ENCODE measurements around the gene TPK1. TPM values are rescaled to one million over a fixed set of nuclear protein-coding genes. Genes with fewer than 3 reads are reported as not detected.

The TPK1 gene
- total and polyA plus RNA-seq, 2 of the 8 experiments (the other 6 are each of a cell fraction or from before 2014, with no cell fraction given), result 1.9 to 2.7 TPM

GRCh38 chr7:144819566-144819965 lies 16.3 kb downstream of the TPK1 start:
- H4K5ac ChIP-seq (ENCODE audit: insufficient read length, low read depth, low read length), result no peak overlapping the region
- H3K79me2 ChIP-seq (ENCODE audit: control insufficient read depth in 1 of 2, insufficient read depth in 2 of 2, low read length in 2 of 2), result no peaks in the 10 kb centered on the region
- H3K27ac ChIP-seq (ENCODE audit: low read depth, low read length), result no peak overlapping the region
- no peak overlapping the region for H3K4ac ChIP-seq (replicated peaks; ENCODE audit: insufficient read length, low read depth, low read length)
- H3K18ac ChIP-seq (ENCODE audit: extremely low read depth, low read length), result no peak overlapping the region
- H2BK20ac ChIP-seq (ENCODE audit: low read length), result no peak overlapping the region
- no peaks in the 10 kb centered on the region for H3K27me3 ChIP-seq (replicated peaks in 1 of 4; ENCODE audit: control insufficient read depth in 3 of 4, extremely low read depth in 1 of 4, insufficient read depth in 3 of 4, low read length in 3 of 4)
- no peak overlapping the region for H3K4me2 ChIP-seq (ENCODE audit: insufficient read depth in 1 of 2, low read depth in 2 of 2, low read length in 2 of 2)
- no peak overlapping the region for H3K14ac ChIP-seq (ENCODE audit: insufficient read length)
- H3K23ac ChIP-seq (ENCODE audit: insufficient read length), result no peak overlapping the region
- H2BK15ac ChIP-seq (ENCODE audit: low read length), result no peak overlapping the region
- no peak overlapping the region for H3K4me3 ChIP-seq (ENCODE audit: extremely low read depth in 1 of 4, insufficient read depth in 2 of 4, low read depth in 3 of 4, low read length in 4 of 4)
- H2AK5ac ChIP-seq (ENCODE audit: low read depth, low read length), result no peak overlapping the region
- H2BK12ac ChIP-seq (ENCODE audit: low read depth, low read length), result no peak overlapping the region
- no peaks in the 10 kb centered on the region for H3K4me1 ChIP-seq (replicated peaks in 1 of 4; ENCODE audit: control insufficient read depth in 3 of 4, insufficient read depth in 4 of 4, low read length in 3 of 4)
- 83% methylated on average over 1 of the region's 1 CpG; no CpG with 5 or more reads in 1 of the 2 experiments for WGBS, 2 experiments (ENCODE audit: extremely low coverage in 1 of 2, insufficient coverage in 1 of 2, insufficient read length in 1 of 2, insufficient replicate concordance in 2 of 2, low coverage in 1 of 2, low lambda C conversion rate in 2 of 2, missing lambda C conversion rate in 1 of 2)
- POLR2A ChIA-PET (ENCODE audit: partially characterized antibody), result interaction anchor here (1.1 kb wide), 1 partner anchor 17 kb away, joined by 6 read pairs; no protein-coding TSS in a partner anchor
- H3K9me3 ChIP-seq (ENCODE audit: insufficient read depth in 2 of 2, low read depth in 1 of 2, low read length in 1 of 2), result no peaks in the 10 kb centered on the region
- no peak for DNase-seq (ENCODE audit: low read depth in 1 of 2, low spot score in 2 of 2)
- no peak for FAIRE-seq
- no peaks in the 10 kb centered on the region for H3K36me3 ChIP-seq (ENCODE audit: control insufficient read depth in 2 of 4, insufficient read depth in 4 of 4, low read length in 3 of 4)
- no peak overlapping the region for H4K91ac ChIP-seq (replicated peaks; ENCODE audit: insufficient read length, low read length)
- CTCF ChIA-PET (ENCODE audit: partially characterized antibody), result no interaction called here
- no peak overlapping the region for H3K56ac ChIP-seq (replicated peaks; ENCODE audit: insufficient read length, low read depth, low read length)
- H3K9ac ChIP-seq (replicated peaks in 1 of 4; ENCODE audit: extremely low read depth in 1 of 4, low read depth in 3 of 4, low read length in 3 of 4), result no peak overlapping the region
- no peaks in the 10 kb centered on the region for H4K20me1 ChIP-seq (replicated peaks in 1 of 2; ENCODE audit: control insufficient read depth in 1 of 2, insufficient read depth in 2 of 2, low read length in 2 of 2)
- no peaks in the 10 kb centered on the region for H3K23me2 ChIP-seq (ENCODE audit: low read depth, low read length)
- H3K79me1 ChIP-seq (ENCODE audit: low read depth, low read length), result no peaks in the 10 kb centered on the region
- no peak overlapping the region for H4K8ac ChIP-seq (ENCODE audit: extremely low read depth, insufficient read depth, low read length)
- no peak overlapping the region for H2BK120ac ChIP-seq (replicated peaks; ENCODE audit: low read depth, low read length)
- H2BK5ac ChIP-seq (ENCODE audit: low read depth, low read length), result no peak overlapping the region
- H2AFZ ChIP-seq (ENCODE audit: low read length), result no peak overlapping the region
- TF ChIP-seq CBX8 (IDR thresholded peaks at IDR 0.05; ENCODE audit: borderline replicate concordance, low read depth, low read length) (no peak), RBBP5 (IDR thresholded peaks at IDR 0.05; ENCODE audit: borderline replicate concordance, low read depth, low read length) (no peak), HDAC2 (IDR thresholded peaks at IDR 0.05; ENCODE audit: borderline replicate concordance in 1 of 2, low read depth in 2 of 2, low read length in 2 of 2) (no peak), BACH1 (IDR thresholded peaks at IDR 0.05; ENCODE audit: low read length) (no peak), ASH2L (IDR thresholded peaks at IDR 0.05; ENCODE audit: low read length) (no peak), POLR2AphosphoS5 (IDR thresholded peaks at IDR 0.05; ENCODE audit: low read depth, low read length) (no peak), USF2 (IDR thresholded peaks at IDR 0.05; ENCODE audit: low read length) (no peak), SRF (IDR thresholded peaks at IDR 0.05; ENCODE audit: low read depth, low read length) (no peak), BRCA1 (IDR thresholded peaks at IDR 0.05; ENCODE audit: low read depth, low read length) (no peak), CEBPB (IDR thresholded peaks at IDR 0.05; ENCODE audit: low read depth, low read length) (no peak), SIX5 (IDR thresholded peaks at IDR 0.05; ENCODE audit: low read depth, low read length) (no peak), RNF2 (IDR thresholded peaks at IDR 0.05; ENCODE audit: borderline replicate concordance, low read depth, low read length, missing control alignments, poor library complexity, severe bottlenecking) (no peak)
- TF ChIP-seq, protein P1, sequence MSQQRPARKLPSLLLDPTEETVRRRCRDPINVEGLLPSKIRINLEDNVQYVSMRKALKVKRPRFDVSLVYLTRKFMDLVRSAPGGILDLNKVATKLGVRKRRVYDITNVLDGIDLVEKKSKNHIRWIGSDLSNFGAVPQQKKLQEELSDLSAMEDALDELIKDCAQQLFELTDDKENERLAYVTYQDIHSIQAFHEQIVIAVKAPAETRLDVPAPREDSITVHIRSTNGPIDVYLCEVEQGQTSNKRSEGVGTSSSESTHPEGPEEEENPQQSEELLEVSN (IDR thresholded peaks at IDR 0.05), result no peak

All from H1 (cell line).